Activated T-helper 2 cell treated with anti-CD3 and anti-CD28 coated beads, Interferon-gamma antibody, Interleukin-2, Interleukin-4, amounts not matched to agents 10 μg/mL and 5 μg/mL and 100 μg/mL, durations not matched to agents 14 hours and 24 hours and 36 hours (primary cell): ENCODE measurements around the gene YIF1B. TPM values are rescaled to one million over a fixed set of nuclear protein-coding genes. Genes with fewer than 3 reads are reported as not detected.
"Not testable (repeated sequence)": the region's sequence is repeated elsewhere in the genome, so short reads cannot be mapped to it uniquely, and the experiment has no call there.

Experiments used
- DNase-seq: peaks from one replicate; pipeline ENCODE4 v3.0.0; 2021; ENCODE audit warnings: low spot score
- H3K27ac Mint-ChIP-seq: one replicate; pipeline ENCODE4 v1.8.0; 2021; ENCODE audit warnings: mixed read lengths
- H3K27me3 Mint-ChIP-seq: one replicate; pipeline ENCODE4 v1.8.0; 2021; ENCODE audit warnings: low read depth, mixed read lengths
- H3K36me3 Mint-ChIP-seq: one replicate; pipeline ENCODE4 v1.8.0; 2021; ENCODE audit warnings: low read depth, mixed read lengths
- H3K4me1 Mint-ChIP-seq: one replicate; pipeline ENCODE4 v1.8.0; 2021; ENCODE audit warnings: low read depth, mixed read lengths
- H3K4me3 Mint-ChIP-seq: one replicate; pipeline ENCODE4 v1.8.0; 2021; ENCODE audit warnings: low read depth, mild to moderate bottlenecking, moderate library complexity, mixed read lengths
- H3K9me3 Mint-ChIP-seq: one replicate; pipeline ENCODE4 v1.8.0; 2021; ENCODE audit warnings: mixed read lengths
- intact Hi-C: fragments of 100-400 bp; cut with micrococcal nuclease; formaldehyde crosslinking; loops from one replicate; pipeline ENCODE4 v1.15.1; 2023
- total RNA-seq: library from RNA; stranded (reverse); gene quantifications from 2 replicates; pipeline ENCODE4 v1.2.3, GENCODE V29; 2022

Gene YIF1B
- total RNA-seq, 1 donor from 2014 or later = 106 TPM

GRCh38 chr19:38351865-38352395 lies 36.2 kb upstream of the YIF1B start:
- H3K4me3 Mint-ChIP-seq = no peak overlapping the region
- no peak overlapping the region for H3K27ac Mint-ChIP-seq
- no peaks in the 10 kb centered on the region for H3K9me3 Mint-ChIP-seq
- no peaks in the 10 kb centered on the region for H3K36me3 Mint-ChIP-seq
- DNase-seq = no peak
- intact Hi-C loops = no loop called here
- peaks cover 7% of the 10 kb centered on the region for H3K27me3 Mint-ChIP-seq
- H3K4me1 Mint-ChIP-seq = no peaks in the 10 kb centered on the region

- Mint-ChIP-seq H3K27me3 (peaks cover 1% of the 10 kb centered on the region), H3K9me3 (no peaks in the 10 kb centered on the region), H3K36me3 (no peaks in the 10 kb centered on the region)
Measured at GRCh38 chr19:38350883-38351282, 35.1 kb upstream of the YIF1B start.

GRCh38 chr19:38346837-38347236 lies 31.1 kb upstream of the YIF1B start:
- H3K4me3 Mint-ChIP-seq = no peak overlapping the region
- no peaks in the 10 kb centered on the region for H3K36me3 Mint-ChIP-seq
- intact Hi-C loops = no loop called here

More at GRCh38 chr19:38350883-38351282, 35.1 kb upstream of the YIF1B start:
- DNase-seq = no peak
- Mint-ChIP-seq H3K4me3 (no peak overlapping the region), H3K4me1 (no peaks in the 10 kb centered on the region), H3K27ac (no peak overlapping the region)
- intact Hi-C loops = no loop called here

GRCh38 chr19:38340927-38341326 lies 25.2 kb upstream of the YIF1B start:
- no peak overlapping the region for H3K4me3 Mint-ChIP-seq
- H3K27me3 Mint-ChIP-seq = no peaks in the 10 kb centered on the region
- H3K36me3 Mint-ChIP-seq = no peaks in the 10 kb centered on the region
- no peaks in the 10 kb centered on the region for H3K9me3 Mint-ChIP-seq
- DNase-seq = no peak
- peaks cover 7% of the 10 kb centered on the region for H3K4me1 Mint-ChIP-seq
- intact Hi-C loops = no loop called here
- no peak overlapping the region for H3K27ac Mint-ChIP-seq

More at GRCh38 chr19:38346837-38347236, 31.1 kb upstream of the YIF1B start:
- Mint-ChIP-seq H3K9me3 (no peaks in the 10 kb centered on the region), H3K27ac (no peak overlapping the region), H3K27me3 (no peaks in the 10 kb centered on the region), H3K4me1 (no peaks in the 10 kb centered on the region)
- DNase-seq = no peak

- H3K4me3 Mint-ChIP-seq, H3K27me3 Mint-ChIP-seq, H3K27ac Mint-ChIP-seq, H3K9me3 Mint-ChIP-seq, H3K36me3 Mint-ChIP-seq, H3K4me1 Mint-ChIP-seq, DNase-seq: not testable (repeated sequence)
- intact Hi-C loops = loop anchor here (5.0 kb wide), 1 partner anchor 82 kb away; the partner anchor contains the start of gene PPP1R14A
Measured at GRCh38 chr19:38339011-38339410, 23.3 kb upstream of the YIF1B start.

- H3K4me1 Mint-ChIP-seq = peaks cover 7% of the 10 kb centered on the region
- intact Hi-C loops = loop anchor here (2.0 to 5.0 kb wide), 2 partner anchors 80 to 431 kb away; partner anchors contain the start of genes PPP1R14A, SIPA1L3 and WDR87
- no peaks in the 10 kb centered on the region for H3K9me3 Mint-ChIP-seq
- DNase-seq = peak; percentile 24
- peak overlapping the region; percentile 95 for H3K4me3 Mint-ChIP-seq
- peak overlapping the region; percentile 100 for H3K27ac Mint-ChIP-seq
- no peaks in the 10 kb centered on the region for H3K27me3 Mint-ChIP-seq
- H3K36me3 Mint-ChIP-seq = no peaks in the 10 kb centered on the region
Measured at GRCh38 chr19:38337360-38337653, 21.6 kb upstream of the YIF1B start.

GRCh38 chr19:38336638-38337359 lies 21.1 kb upstream of the YIF1B start:
- peak; percentile 96 for DNase-seq
- intact Hi-C loops = loop anchor here (1.0 to 5.0 kb wide), 4 partner anchors 20 to 430 kb away; partner anchors contain the start of genes PPP1R14A, PSMD8, SIPA1L3 and WDR87
- H3K4me3 Mint-ChIP-seq = peak overlapping the region; percentile 95
- peak overlapping the region; percentile 100 for H3K27ac Mint-ChIP-seq
- H3K36me3 Mint-ChIP-seq = no peaks in the 10 kb centered on the region
- H3K27me3 Mint-ChIP-seq = no peaks in the 10 kb centered on the region
- H3K9me3 Mint-ChIP-seq = no peaks in the 10 kb centered on the region
- H3K4me1 Mint-ChIP-seq = peaks cover 7% of the 10 kb centered on the region

- H3K9me3 Mint-ChIP-seq = no peaks in the 10 kb centered on the region
- peak overlapping the region; percentile 100 for H3K27ac Mint-ChIP-seq
- H3K36me3 Mint-ChIP-seq = no peaks in the 10 kb centered on the region
- peak overlapping the region; percentile 95 for H3K4me3 Mint-ChIP-seq
- peaks cover 7% of the 10 kb centered on the region for H3K4me1 Mint-ChIP-seq
- intact Hi-C loops = loop anchor here (1.0 to 5.0 kb wide), 8 partner anchors 20 to 429 kb away; partner anchors contain the start of genes GGN, PPP1R14A, PSMD8 and SIPA1L3
- DNase-seq = peak; percentile 95
- no peaks in the 10 kb centered on the region for H3K27me3 Mint-ChIP-seq
Measured at GRCh38 chr19:38335949-38336637, 20.3 kb upstream of the YIF1B start.

- H3K27me3 Mint-ChIP-seq = no peaks in the 10 kb centered on the region
- DNase-seq = no peak
- peaks cover 4% of the 10 kb centered on the region for H3K4me1 Mint-ChIP-seq
- H3K36me3 Mint-ChIP-seq = peaks cover 13% of the 10 kb centered on the region
- H3K4me3 Mint-ChIP-seq = no peak overlapping the region
- H3K27ac Mint-ChIP-seq = no peak overlapping the region
- intact Hi-C loops = no loop called here
- H3K9me3 Mint-ChIP-seq = no peaks in the 10 kb centered on the region
Measured at GRCh38 chr19:38333245-38333644, 17.5 kb upstream of the YIF1B start.

- no peak overlapping the region for H3K4me3 Mint-ChIP-seq
- no peak overlapping the region for H3K27ac Mint-ChIP-seq
- H3K36me3 Mint-ChIP-seq = peaks cover 26% of the 10 kb centered on the region
- no peak for DNase-seq
- H3K4me1 Mint-ChIP-seq = no peaks in the 10 kb centered on the region
- intact Hi-C loops = no loop called here
- H3K27me3 Mint-ChIP-seq = no peaks in the 10 kb centered on the region
- H3K9me3 Mint-ChIP-seq = no peaks in the 10 kb centered on the region
Measured at GRCh38 chr19:38331728-38332127, 16.0 kb upstream of the YIF1B start.

- no peaks in the 10 kb centered on the region for H3K27me3 Mint-ChIP-seq
- peaks cover 40% of the 10 kb centered on the region for H3K36me3 Mint-ChIP-seq
- no peaks in the 10 kb centered on the region for H3K4me1 Mint-ChIP-seq
- intact Hi-C loops = no loop called here
- H3K9me3 Mint-ChIP-seq = no peaks in the 10 kb centered on the region
- no peak overlapping the region for H3K27ac Mint-ChIP-seq
- H3K4me3 Mint-ChIP-seq = no peak overlapping the region
- no peak for DNase-seq
Measured at GRCh38 chr19:38329651-38330050, 13.9 kb upstream of the YIF1B start.

GRCh38 chr19:38326591-38326990 lies 10.8 kb upstream of the YIF1B start:
- Mint-ChIP-seq H3K9me3 (no peaks in the 10 kb centered on the region), H3K27ac (no peak overlapping the region), H3K36me3 (peaks cover 52% of the 10 kb centered on the region), H3K4me1 (peaks cover 7% of the 10 kb centered on the region), H3K4me3 (no peak overlapping the region), H3K27me3 (no peaks in the 10 kb centered on the region)
- intact Hi-C loops = no loop called here
- DNase-seq = no peak

- Mint-ChIP-seq H3K4me3 (no peak overlapping the region), H3K36me3 (peaks cover 55% of the 10 kb centered on the region), H3K27me3 (no peaks in the 10 kb centered on the region), H3K4me1 (peaks cover 17% of the 10 kb centered on the region), H3K9me3 (no peaks in the 10 kb centered on the region), H3K27ac (no peak overlapping the region)
- intact Hi-C loops = no loop called here
- DNase-seq = no peak
Measured at GRCh38 chr19:38324431-38324830, 8.7 kb upstream of the YIF1B start.
